Heart right ventricle (tissue), 16 donors: ENCODE measurements around the gene HTT. TPM values are rescaled to one million over a fixed set of nuclear protein-coding genes. Genes with fewer than 3 reads are reported as not detected.

Experiments used
- ATAC-seq, 8 donors: fragments of 200-7000 bp; cut with Tn5 transposase; one replicate each; pipeline ENCODE4 v1.9.1; 2020; ENCODE audit warnings: mild to moderate bottlenecking in 8 of 8, moderate library complexity in 8 of 8, moderate number of reproducible peaks in 1 of 8
- DNase-seq, 2 donors: peaks; one replicate each; pipeline ENCODE4 v3.0.0-alpha.2; 2020
- H3K27ac ChIP-seq, 10 donors: fragments of 200-600 bp; sonication (generic) in 2 of 10; one replicate each; pipeline versions ENCODE4 v1.5.0 to v1.8.0; 2020 to 2022; ENCODE audit warnings: mild to moderate bottlenecking in 3 of 10
- H3K27me3 ChIP-seq, 7 donors: fragments of 200-600 bp; one replicate each; pipeline ENCODE4 v1.8.0; 2021 to 2022; ENCODE audit warnings: mild to moderate bottlenecking in 2 of 7
- H3K36me3 ChIP-seq, 9 donors: fragments of 200-600 bp; sonication (generic) in 1 of 9; one replicate each; pipeline versions ENCODE4 v1.5.0 to v1.8.0; 2020 to 2022; ENCODE audit warnings: mild to moderate bottlenecking in 2 of 9
- H3K4me1 ChIP-seq, 9 donors: fragments of 200-600 bp; sonication (generic) in 1 of 9; one replicate each; pipeline versions ENCODE4 v1.5.0 to v1.8.0; 2020 to 2022; ENCODE audit warnings: mild to moderate bottlenecking in 4 of 9
- H3K4me3 ChIP-seq, 10 donors: fragments of 200-600 bp; sonication (generic) in 2 of 10; one replicate each; pipeline versions ENCODE4 v1.5.0 to v1.8.0; 2020 to 2022; ENCODE audit warnings: mild to moderate bottlenecking in 7 of 10, moderate library complexity in 2 of 10
- H3K9me3 ChIP-seq, 11 donors: fragments of 200-600 bp in 10 of 11; sonication (generic) in 2 of 11; one replicate each; pipeline versions ENCODE4 v1.5.0 to v1.8.0; 2013 to 2022; ENCODE audit warnings: mild to moderate bottlenecking in 2 of 11, control low read depth in 1 of 11, moderate library complexity in 1 of 11
- WGBS, 2 donors: extraction: QIAGEN DNeasy Blood & Tissue Kit; methylation state at CpG; one replicate each; pipeline ENCODE4 v1.1.7; 2013; ENCODE audit warnings: inconsistent platforms in 1 of 2; 5-methylcytosine and 5-hydroxymethylcytosine counted together
- intact Hi-C, 10 donors: fragments of 100-400 bp; cut with DNase I; formaldehyde crosslinking; loops; one replicate each; pipeline versions ENCODE4 v1.11.1 to v1.14.2; 2022
- polyA plus RNA-seq, 2 donors: library from polyadenylated mRNA; stranded (reverse); fragments of 200-250 nt; gene quantifications; one replicate each; pipeline ENCODE4 v1.2.3, GENCODE V29; 2013
- total RNA-seq, 10 donors: library from RNA; stranded (reverse); fragmentation: NEBNext Ultra II Directional in 3 of 10; extraction: Animal tissue kit (Norgen Biotek cat#: 25700) in 3 of 10; gene quantifications; one replicate each; pipeline versions ENCODE4 v1.2.1 to v1.2.4, GENCODE V29; 2021 to 2023
- TF ChIP-seq, protein P1 (sequence below), 9 donors: fragments of 200-600 bp; sonication (generic) in 2 of 9; IDR thresholded peaks; one replicate each; pipeline versions ENCODE4 v1.5.0 to v1.8.0; 2021 to 2022; ENCODE audit warnings: antibody characterized with exemption in 9 of 9, mild to moderate bottlenecking in 5 of 9, moderate library complexity in 1 of 9
- donor health status: Arrhythmogenic right ventricular cardiomyopathy.
- donor health status: ischemic (EF 13 %, LVEDD 7.1; RV severe dilation, severe dysfunction).
- donor health status: healthy with polysubstance abuse.
- donor health status: DM: no; HTN: yes; CAD: no.
- donor health status: DM: no; HTN: no; CAD: no.
- donor health status: ischemic (EF 25% LVEDD 6.9; RV normal size, moderate dysfunction).
- donor health status: ischemic (EF 25% LVEDD 5.7; RV mildly dilated, moderate dysfunction).
- donor health status: healthy.
- donor health status: DM: yes; HTN: yes; CAD: no.
- donor health status: Ischemic cardiomyopathy.
- donor health status: ischemic (EF 35%, LVEDD 5.7; RV mildly dilated, moderate dysfunction).
- donor health status: nonischemic (EF 11% LVEDD 7.7; RV severe dilation, severe dysfunction).
- donor health status: DM: yes; HTN: yes; CAD: no.
- donor health status: PGD.
- donor health status: ischemic (EF 29% LVEDD 5.4; RV normal size, mild dysfunction).
- donor health status: nonischemic (EF 23%, LVEDD 6.1; RV moderate dilation, normal function).

The HTT gene
- total and polyA plus RNA-seq, 12 donors: 6.3 to 34.0 (median 24.1) TPM

DNA sequence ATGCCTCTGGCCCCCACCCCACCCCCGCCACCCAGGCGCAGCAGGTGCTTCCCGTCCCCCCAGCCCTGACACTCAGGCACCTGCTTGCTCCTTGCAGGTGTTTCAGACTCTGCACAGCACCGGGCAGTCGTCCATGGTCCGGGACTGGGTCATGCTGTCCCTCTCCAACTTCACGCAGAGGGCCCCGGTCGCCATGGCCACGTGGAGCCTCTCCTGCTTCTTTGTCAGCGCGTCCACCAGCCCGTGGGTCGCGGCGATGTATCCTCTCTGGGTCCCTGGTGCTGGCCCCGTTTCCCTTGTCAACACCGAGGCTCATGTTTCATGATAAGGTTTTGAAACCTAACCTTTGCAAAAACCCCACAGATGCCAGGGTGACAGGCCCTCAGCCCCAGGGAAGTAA lies 164.2 kb downstream of the HTT start:
- ATAC-seq (no peak), DNase-seq (no peak)
- H3K27me3 ChIP-seq: no peaks in the 10 kb centered on the region
- no peaks in the 10 kb centered on the region for H3K9me3 ChIP-seq
- 66 to 82% methylated on average over 18 of the region's 18 CpGs for WGBS, 2 donors
- H3K4me1 ChIP-seq: peaks cover 0 to 6% (median 0%) of the 10 kb centered on the region in 9 donors
- no peak overlapping the region for H3K4me3 ChIP-seq
- H3K27ac ChIP-seq: no peak overlapping the region
- TF ChIP-seq, protein P1, sequence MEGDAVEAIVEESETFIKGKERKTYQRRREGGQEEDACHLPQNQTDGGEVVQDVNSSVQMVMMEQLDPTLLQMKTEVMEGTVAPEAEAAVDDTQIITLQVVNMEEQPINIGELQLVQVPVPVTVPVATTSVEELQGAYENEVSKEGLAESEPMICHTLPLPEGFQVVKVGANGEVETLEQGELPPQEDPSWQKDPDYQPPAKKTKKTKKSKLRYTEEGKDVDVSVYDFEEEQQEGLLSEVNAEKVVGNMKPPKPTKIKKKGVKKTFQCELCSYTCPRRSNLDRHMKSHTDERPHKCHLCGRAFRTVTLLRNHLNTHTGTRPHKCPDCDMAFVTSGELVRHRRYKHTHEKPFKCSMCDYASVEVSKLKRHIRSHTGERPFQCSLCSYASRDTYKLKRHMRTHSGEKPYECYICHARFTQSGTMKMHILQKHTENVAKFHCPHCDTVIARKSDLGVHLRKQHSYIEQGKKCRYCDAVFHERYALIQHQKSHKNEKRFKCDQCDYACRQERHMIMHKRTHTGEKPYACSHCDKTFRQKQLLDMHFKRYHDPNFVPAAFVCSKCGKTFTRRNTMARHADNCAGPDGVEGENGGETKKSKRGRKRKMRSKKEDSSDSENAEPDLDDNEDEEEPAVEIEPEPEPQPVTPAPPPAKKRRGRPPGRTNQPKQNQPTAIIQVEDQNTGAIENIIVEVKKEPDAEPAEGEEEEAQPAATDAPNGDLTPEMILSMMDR (IDR thresholded peaks at IDR 0.05): no peak
- peaks cover 0 to 93% (median 19%) of the 10 kb centered on the region in 9 donors for H3K36me3 ChIP-seq
- intact Hi-C loops: no loop called here

DNA sequence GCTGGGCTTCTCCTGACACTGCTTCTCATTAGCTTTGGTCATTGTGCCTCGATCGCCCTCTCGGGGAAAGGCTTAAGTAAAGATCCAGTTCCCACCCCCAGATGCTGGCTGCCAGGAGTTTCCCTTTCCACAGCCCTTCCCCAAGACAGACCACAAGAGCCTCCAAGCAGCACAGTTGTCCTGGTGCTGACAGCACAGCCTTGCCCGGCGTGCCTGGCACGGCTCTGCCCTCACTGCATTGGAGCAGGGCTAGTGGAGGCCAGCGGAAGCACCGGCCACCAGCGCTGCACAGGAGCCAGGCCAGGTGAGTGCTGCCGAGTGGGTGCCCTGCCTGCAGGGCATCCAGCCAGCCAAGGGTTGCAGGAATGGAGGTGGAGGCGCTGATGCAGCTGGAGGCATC lies 164.8 kb downstream of the HTT start:
- DNase-seq (no peak), ATAC-seq (no peak)
- TF ChIP-seq, protein P1 (IDR thresholded peaks at IDR 0.05): no peak
- Histone ChIP-seq H3K4me1 (peaks cover 0 to 6% (median 0%) of the 10 kb centered on the region in 9 donors), H3K9me3 (no peaks in the 10 kb centered on the region), H3K36me3 (peaks cover 0 to 89% (median 19%) of the 10 kb centered on the region in 9 donors), H3K27ac (no peak overlapping the region), H3K27me3 (no peaks in the 10 kb centered on the region), H3K4me3 (no peak overlapping the region)
- intact Hi-C loops: no loop called here
- 91 to 96% methylated on average over 11 of the region's 11 CpGs for WGBS, 2 donors

DNA sequence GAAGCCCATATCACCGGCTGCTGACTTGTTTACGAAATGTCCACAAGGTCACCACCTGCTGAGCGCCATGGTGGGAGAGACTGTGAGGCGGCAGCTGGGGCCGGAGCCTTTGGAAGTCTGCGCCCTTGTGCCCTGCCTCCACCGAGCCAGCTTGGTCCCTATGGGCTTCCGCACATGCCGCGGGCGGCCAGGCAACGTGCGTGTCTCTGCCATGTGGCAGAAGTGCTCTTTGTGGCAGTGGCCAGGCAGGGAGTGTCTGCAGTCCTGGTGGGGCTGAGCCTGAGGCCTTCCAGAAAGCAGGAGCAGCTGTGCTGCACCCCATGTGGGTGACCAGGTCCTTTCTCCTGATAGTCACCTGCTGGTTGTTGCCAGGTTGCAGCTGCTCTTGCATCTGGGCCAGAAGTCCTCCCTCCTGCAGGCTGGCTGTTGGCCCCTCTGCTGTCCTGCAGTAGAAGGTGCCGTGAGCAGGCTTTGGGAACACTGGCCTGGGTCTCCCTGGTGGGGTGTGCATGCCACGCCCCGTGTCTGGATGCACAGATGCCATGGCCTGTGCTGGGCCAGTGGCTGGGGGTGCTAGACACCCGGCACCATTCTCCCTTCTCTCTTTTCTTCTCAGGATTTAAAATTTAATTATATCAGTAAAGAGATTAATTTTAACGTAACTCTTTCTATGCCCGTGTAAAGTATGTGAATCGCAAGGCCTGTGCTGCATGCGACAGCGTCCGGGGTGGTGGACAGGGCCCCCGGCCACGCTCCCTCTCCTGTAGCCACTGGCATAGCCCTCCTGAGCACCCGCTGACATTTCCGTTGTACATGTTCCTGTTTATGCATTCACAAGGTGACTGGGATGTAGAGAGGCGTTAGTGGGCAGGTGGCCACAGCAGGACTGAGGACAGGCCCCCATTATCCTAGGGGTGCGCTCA lies 165.8 kb downstream of the HTT start:
- peaks cover 0 to 6% (median 0%) of the 10 kb centered on the region in 9 donors for H3K4me1 ChIP-seq
- ATAC-seq: no peak
- no peaks in the 10 kb centered on the region for H3K27me3 ChIP-seq
- TF ChIP-seq, protein P1 (IDR thresholded peaks at IDR 0.05): no peak
- no peak overlapping the region for H3K27ac ChIP-seq
- intact Hi-C loops: no loop called here
- DNase-seq: no peak
- no peaks in the 10 kb centered on the region for H3K9me3 ChIP-seq
- no peak overlapping the region for H3K4me3 ChIP-seq
- peaks cover 0 to 80% (median 19%) of the 10 kb centered on the region in 9 donors for H3K36me3 ChIP-seq
- 91 to 92% methylated on average over 29 of the region's 29 CpGs for WGBS, 2 donors

DNA sequence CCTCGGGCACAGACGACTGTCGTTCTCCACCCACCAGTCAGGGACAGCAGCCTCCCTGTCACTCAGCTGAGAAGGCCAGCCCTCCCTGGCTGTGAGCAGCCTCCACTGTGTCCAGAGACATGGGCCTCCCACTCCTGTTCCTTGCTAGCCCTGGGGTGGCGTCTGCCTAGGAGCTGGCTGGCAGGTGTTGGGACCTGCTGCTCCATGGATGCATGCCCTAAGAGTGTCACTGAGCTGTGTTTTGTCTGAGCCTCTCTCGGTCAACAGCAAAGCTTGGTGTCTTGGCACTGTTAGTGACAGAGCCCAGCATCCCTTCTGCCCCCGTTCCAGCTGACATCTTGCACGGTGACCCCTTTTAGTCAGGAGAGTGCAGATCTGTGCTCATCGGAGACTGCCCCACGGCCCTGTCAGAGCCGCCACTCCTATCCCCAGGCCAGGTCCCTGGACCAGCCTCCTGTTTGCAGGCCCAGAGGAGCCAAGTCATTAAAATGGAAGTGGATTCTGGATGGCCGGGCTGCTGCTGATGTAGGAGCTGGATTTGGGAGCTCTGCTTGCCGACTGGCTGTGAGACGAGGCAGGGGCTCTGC lies 166.5 kb downstream of the HTT start:
- WGBS, 2 donors: 83 to 85% methylated on average over 13 of the region's 13 CpGs

More for the DNA sequence above, 166.5 kb downstream of the HTT start:
- TF ChIP-seq, protein P1 (IDR thresholded peaks at IDR 0.05): no peak
- Histone ChIP-seq H3K36me3 (peaks cover 0 to 72% (median 12%) of the 10 kb centered on the region in 9 donors), H3K4me1 (peaks cover 0 to 6% (median 0%) of the 10 kb centered on the region in 9 donors), H3K4me3 (no peak overlapping the region), H3K27me3 (no peaks in the 10 kb centered on the region), H3K27ac (no peak overlapping the region), H3K9me3 (no peaks in the 10 kb centered on the region)
- ATAC-seq (no peak), DNase-seq (no peak)
- intact Hi-C loops: no loop called here
